Lower lobe of right lung (tissue), 2 donors: ENCODE data around the gene SLX9. TPM values are rescaled to one million over a fixed set of nuclear protein-coding genes. Genes with fewer than 3 reads are reported as not detected.
"Not testable (repeated sequence)": the region's sequence is repeated elsewhere in the genome, so short reads cannot be mapped to it uniquely, and the experiment has no call there.

Experiments
- ATAC-seq, 2 donors: fragments of 200-7000 bp; cut with Tn5 transposase; one replicate each; pipeline ENCODE4 v1.9.1; 2020 to 2022; ENCODE audit warnings: mild to moderate bottlenecking in 2 of 2, moderate library complexity in 2 of 2
- DNase-seq: peaks from one replicate; pipeline ENCODE4 v3.0.0-alpha.2; 2020
- H3K27ac ChIP-seq: fragments of 200-600 bp; one replicate; pipeline ENCODE4 v1.8.0; 2022
- H3K27me3 ChIP-seq: fragments of 200-600 bp; one replicate; pipeline ENCODE4 v1.8.0; 2022; ENCODE audit warnings: low read depth
- H3K36me3 ChIP-seq: fragments of 200-600 bp; one replicate; pipeline ENCODE4 v1.8.0; 2022; ENCODE audit warnings: mild to moderate bottlenecking
- H3K4me1 ChIP-seq: fragments of 200-600 bp; one replicate; pipeline ENCODE4 v1.8.0; 2022
- H3K4me3 ChIP-seq: fragments of 200-600 bp; one replicate; pipeline ENCODE4 v1.8.0; 2022; ENCODE audit warnings: mild to moderate bottlenecking
- H3K9me3 ChIP-seq: fragments of 200-600 bp; one replicate; pipeline ENCODE4 v1.8.0; 2022
- intact Hi-C: fragments of 100-400 bp; cut with DNase I; formaldehyde crosslinking; loops from one replicate; pipeline ENCODE4 v1.11.0; 2022
- total RNA-seq: library from RNA; stranded (reverse); fragmentation: NEBNext Ultra II Directional; extraction: Animal tissue kit (Norgen Biotek cat#: 25700); gene quantifications from one replicate; pipeline ENCODE4 v1.2.1, GENCODE V29; 2021
- TF ChIP-seq, protein P1 (sequence below): fragments of 200-600 bp; IDR thresholded peaks from one replicate; pipeline ENCODE4 v1.8.0; 2022; ENCODE audit warnings: antibody characterized with exemption, mild to moderate bottlenecking
- donor health status: DM: no; HTN: yes; CAD: no; lungs with severe emphysema.

The SLX9 gene
- total RNA-seq, 1 donor from 2014 or later: 15.7 TPM

- Histone ChIP-seq H3K4me3 (no peak overlapping the region), H3K4me1 (no peaks in the 10 kb centered on the region)
- intact Hi-C loops: no loop called here
Measured at GRCh38 chr21:45022736-45023135, 82.9 kb downstream of the SLX9 start.

GRCh38 chr21:45024516-45024915 lies 84.7 kb downstream of the SLX9 start:
- H3K36me3 ChIP-seq, ATAC-seq, intact Hi-C loops, H3K27me3 ChIP-seq, DNase-seq, H3K27ac ChIP-seq, H3K9me3 ChIP-seq, H3K4me1 ChIP-seq, H3K4me3 ChIP-seq: not testable (repeated sequence)

More at GRCh38 chr21:45022736-45023135, 82.9 kb downstream of the SLX9 start:
- DNase-seq (no peak), ATAC-seq (no peak)
- Histone ChIP-seq H3K9me3 (peaks cover 8% of the 10 kb centered on the region), H3K27me3 (peaks cover 14% of the 10 kb centered on the region), H3K27ac (no peak overlapping the region), H3K36me3 (no peaks in the 10 kb centered on the region)
- TF ChIP-seq, protein P1, sequence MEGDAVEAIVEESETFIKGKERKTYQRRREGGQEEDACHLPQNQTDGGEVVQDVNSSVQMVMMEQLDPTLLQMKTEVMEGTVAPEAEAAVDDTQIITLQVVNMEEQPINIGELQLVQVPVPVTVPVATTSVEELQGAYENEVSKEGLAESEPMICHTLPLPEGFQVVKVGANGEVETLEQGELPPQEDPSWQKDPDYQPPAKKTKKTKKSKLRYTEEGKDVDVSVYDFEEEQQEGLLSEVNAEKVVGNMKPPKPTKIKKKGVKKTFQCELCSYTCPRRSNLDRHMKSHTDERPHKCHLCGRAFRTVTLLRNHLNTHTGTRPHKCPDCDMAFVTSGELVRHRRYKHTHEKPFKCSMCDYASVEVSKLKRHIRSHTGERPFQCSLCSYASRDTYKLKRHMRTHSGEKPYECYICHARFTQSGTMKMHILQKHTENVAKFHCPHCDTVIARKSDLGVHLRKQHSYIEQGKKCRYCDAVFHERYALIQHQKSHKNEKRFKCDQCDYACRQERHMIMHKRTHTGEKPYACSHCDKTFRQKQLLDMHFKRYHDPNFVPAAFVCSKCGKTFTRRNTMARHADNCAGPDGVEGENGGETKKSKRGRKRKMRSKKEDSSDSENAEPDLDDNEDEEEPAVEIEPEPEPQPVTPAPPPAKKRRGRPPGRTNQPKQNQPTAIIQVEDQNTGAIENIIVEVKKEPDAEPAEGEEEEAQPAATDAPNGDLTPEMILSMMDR: no peak

- Histone ChIP-seq H3K27ac (no peak overlapping the region), H3K4me3 (no peak overlapping the region), H3K9me3 (peaks cover 8% of the 10 kb centered on the region), H3K4me1 (peaks cover 20% of the 10 kb centered on the region), H3K36me3 (no peaks in the 10 kb centered on the region), H3K27me3 (no peaks in the 10 kb centered on the region)
- DNase-seq (no peak), ATAC-seq (no peak)
- intact Hi-C loops: no loop called here
- TF ChIP-seq, protein P1: no peak
Measured at GRCh38 chr21:45026066-45026745, 86.4 kb downstream of the SLX9 start.

Other genes with a start within 250 kb of the SLX9 start
- gene KRTAP10-12, start 242.9 kb upstream of the SLX9 start, total RNA-seq: not detected
- gene TSPEAR, start 228.5 kb upstream of the SLX9 start, total RNA-seq: 0.27 TPM
- 76.9 TPM for gene UBE2G2, start 138.2 kb upstream of the SLX9 start, total RNA-seq
- 88.2 TPM for gene SUMO3, start 122.0 kb upstream of the SLX9 start, total RNA-seq
- gene PTTG1IP, start 66.3 kb upstream of the SLX9 start, total RNA-seq: 209 TPM
- gene ITGB2, start 19.1 kb upstream of the SLX9 start, total RNA-seq: 468 TPM
- gene ADARB1, start 134.6 kb downstream of the SLX9 start, total RNA-seq: 48.2 TPM